ENCODE data around the gene SORCS3.

GRCh38 chr10:104795411-104795810 is 154.3 kb downstream of the SORCS3 start:
- TF ChIP-seq CTCF (IDR thresholded peaks at IDR 0.05) (no peak), POLR2A (IDR thresholded peaks at IDR 0.05) (no peak)
